Fibroblast of the aortic adventitia (primary cell): ENCODE measurements around the gene RAD51B. TPM values are rescaled to one million over a fixed set of nuclear protein-coding genes. Genes with fewer than 3 reads are reported as not detected.

Experiments used
- DNase-seq: peaks from one replicate; pipeline ENCODE4 v3.0.0-alpha.2; 2010; ENCODE audit warnings: low read depth
- H3K4me3 ChIP-seq: 2 replicates; pipeline ENCODE4 v1.5.1; 2011; ENCODE audit warnings: low read depth, mild to moderate bottlenecking, control low read depth, low read length, moderate library complexity
- CTCF ChIP-seq: IDR thresholded peaks from 2 replicates; pipeline ENCODE4 v1.5.1; 2011; ENCODE audit warnings: mild to moderate bottlenecking, low read length, control low read depth, inconsistent platforms; ENCODE audit not compliant: insufficient read depth
- total RNA-seq: library from RNA; depleted of rRNA; stranded (reverse); fragments of >200 nt; gene quantifications from 2 replicates; pipeline ENCODE4 v1.2.3, GENCODE V29; 2012; ENCODE audit warnings: low replicate concordance

Gene RAD51B
- total RNA-seq, 1 donor: 28.7 TPM

GRCh38 chr14:68373124-68373646 is 553.6 kb downstream of the RAD51B start:
- DNase-seq: no peak
- TF ChIP-seq CTCF: no peak
- no peak overlapping the region for H3K4me3 ChIP-seq

- no peak overlapping the region for H3K4me3 ChIP-seq
- TF ChIP-seq CTCF: no peak
- DNase-seq: no peak
Measured at GRCh38 chr14:68373847-68374444, 554.4 kb downstream of the RAD51B start.

GRCh38 chr14:68374682-68375081 is 555.1 kb downstream of the RAD51B start:
- no peak for TF ChIP-seq CTCF
- no peak overlapping the region for H3K4me3 ChIP-seq
- no peak for DNase-seq

GRCh38 chr14:68375376-68375775 is 555.8 kb downstream of the RAD51B start:
- no peak overlapping the region for H3K4me3 ChIP-seq
- no peak for DNase-seq
- no peak for TF ChIP-seq CTCF

- TF ChIP-seq CTCF: no peak
Measured at GRCh38 chr14:68376067-68376779, 556.6 kb downstream of the RAD51B start.

GRCh38 chr14:68377006-68377405 is 557.4 kb downstream of the RAD51B start:
- no peak for TF ChIP-seq CTCF
- no peak for DNase-seq
- H3K4me3 ChIP-seq: no peak overlapping the region

More at GRCh38 chr14:68376067-68376779, 556.6 kb downstream of the RAD51B start:
- no peak overlapping the region for H3K4me3 ChIP-seq
- DNase-seq: peak; percentile 60

- peak; percentile 62 for DNase-seq
- no peak overlapping the region for H3K4me3 ChIP-seq
- TF ChIP-seq CTCF: no peak
Measured at GRCh38 chr14:68377459-68377858, 557.9 kb downstream of the RAD51B start.
